Keratinocyte (primary cell): ENCODE measurements around the gene CCER1. TPM values are rescaled to one million over a fixed set of nuclear protein-coding genes. Genes with fewer than 3 reads are reported as not detected.

Source experiments
- DNase-seq: peaks from one replicate; pipeline ENCODE4 v3.0.0-alpha.2; 2011; ENCODE audit warnings: low read depth, missing footprints, low spot score
- FAIRE-seq: peaks from 2 replicates; lab custom pipeline; 2011; peaks lifted over from hg19 to GRCh38; lab: Jason Lieb, UNC
- H2AFZ ChIP-seq: 2 replicates; pipeline ENCODE4 v1.6.0; 2012; ENCODE audit warnings: low read length, control low read depth, inconsistent platforms; ENCODE audit not compliant: control insufficient read depth
- H3K27ac ChIP-seq: 2 replicates; pipeline ENCODE4 v1.5.1; 2011; ENCODE audit warnings: low read length; ENCODE audit not compliant: control insufficient read depth, insufficient read depth
- H3K27me3 ChIP-seq: 3 replicates; pipeline ENCODE4 v1.6.0; 2011; ENCODE audit warnings: low read length; ENCODE audit not compliant: control insufficient read depth, insufficient read depth; ENCODE audit errors: extremely low read depth
- H3K36me3 ChIP-seq, 2 experiments: 2 replicates in 1 of 2; 3 replicates in 1 of 2; pipeline ENCODE4 v1.5.1; 2011; ENCODE audit warnings: low read length in 2 of 2, mild to moderate bottlenecking in 1 of 2; ENCODE audit not compliant: control insufficient read depth in 2 of 2, insufficient read depth in 2 of 2; ENCODE audit errors: extremely low read depth in 1 of 2
- H3K4me1 ChIP-seq: 3 replicates; pipeline ENCODE4 v1.5.1; 2011; ENCODE audit warnings: low read length; ENCODE audit not compliant: control insufficient read depth, insufficient read depth; ENCODE audit errors: extremely low read depth
- H3K4me2 ChIP-seq: 3 replicates; pipeline ENCODE4 v1.6.0; 2011; ENCODE audit warnings: low read depth, low read length; ENCODE audit not compliant: control insufficient read depth, insufficient read depth; ENCODE audit errors: extremely low read depth
- H3K4me3 ChIP-seq, 3 experiments: fragments of 200-600 bp in 1 of 3; sonication (generic) in 1 of 3; 2 replicates in 2 of 3; 3 replicates in 1 of 3; pipeline ENCODE4 v1.5.1; 2011 to 2016; ENCODE audit warnings: low read length in 3 of 3, mild to moderate bottlenecking in 3 of 3, control low read depth in 2 of 3, inconsistent platforms in 1 of 3, low read depth in 1 of 3, mixed read lengths in 1 of 3, mixed run types in 1 of 3, moderate library complexity in 1 of 3; ENCODE audit not compliant: control insufficient read depth in 2 of 3, insufficient read depth in 2 of 3; ENCODE audit errors: extremely low read depth in 1 of 3
- H3K79me2 ChIP-seq: 2 replicates; pipeline ENCODE4 v1.6.0; 2012; ENCODE audit warnings: low read length; ENCODE audit not compliant: control insufficient read depth, insufficient read depth
- H3K9ac ChIP-seq: 3 replicates; pipeline ENCODE4 v1.6.0; 2011; ENCODE audit warnings: low read length; ENCODE audit not compliant: control insufficient read depth, insufficient read depth; ENCODE audit errors: extremely low read depth
- H3K9me1 ChIP-seq: 3 replicates; pipeline ENCODE4 v1.6.0; 2011; ENCODE audit warnings: low read length; ENCODE audit not compliant: control insufficient read depth, insufficient read depth; ENCODE audit errors: extremely low read depth
- H3K9me3 ChIP-seq: 2 replicates; pipeline ENCODE4 v1.5.1; 2012; ENCODE audit warnings: low read depth, low read length; ENCODE audit not compliant: control insufficient read depth
- H4K20me1 ChIP-seq: 3 replicates; pipeline ENCODE4 v1.6.0; 2011; ENCODE audit warnings: low read length; ENCODE audit not compliant: control insufficient read depth, insufficient read depth; ENCODE audit errors: extremely low read depth
- CTCF ChIP-seq, 3 experiments: IDR thresholded peaks in 1 of 3; conservative IDR thresholded peaks in 1 of 3; optimal IDR thresholded peaks in 1 of 3; 2 replicates in 2 of 3; 3 replicates in 1 of 3; pipeline versions ENCODE3 to v1.5.1; 2011; ENCODE audit warnings: low read length in 3 of 3, mild to moderate bottlenecking in 3 of 3, moderate library complexity in 2 of 3, control low read depth in 1 of 3, inconsistent platforms in 1 of 3; ENCODE audit not compliant: insufficient read depth in 2 of 3; ENCODE audit errors: extremely low read depth in 1 of 3
- EZH2 ChIP-seq: IDR thresholded peaks from one replicate; pipeline ENCODE4 v1.6.1; 2012; ENCODE audit warnings: inconsistent platforms, mild to moderate bottlenecking, low read length, moderate library complexity
- dilution Hi-C: fragments of 300-500 bp; cut with MboI; formaldehyde crosslinking; loops from one replicate; pipeline ENCODE4 v1.7.0; 2020; ENCODE audit warnings: low sequenced_read_pairs; ENCODE audit not compliant: extremely low pct_ligation_motif_present
- polyA plus RNA-seq, 5 experiments: library from polyadenylated mRNA; depleted of rRNA in 3 of 5; stranded (reverse) in 3 of 5; stranded (forward) in 1 of 5; unstranded in 1 of 5; fragments of >200 nt; gene quantifications; 1 replicate in 1 of 5; 2 replicates in 3 of 5; 3 replicates in 1 of 5; pipeline versions ENCODE4 v1.2.1 to v1.2.3, GENCODE V29; 2011 to 2012; ENCODE audit warnings: missing spikeins in 2 of 5, low read depth in 1 of 5, low replicate concordance in 1 of 5

Gene CCER1
- polyA plus RNA-seq, 1 donor (not counting 4 experiments of a cell fraction or from before 2014, with no cell fraction given) = not detected

- no peaks in the 10 kb centered on the region for H3K79me2 ChIP-seq
- H3K4me2 ChIP-seq = no peak overlapping the region
- no peaks in the 10 kb centered on the region for H4K20me1 ChIP-seq
- no peak overlapping the region for H2AFZ ChIP-seq
- no peak overlapping the region for H3K4me3 ChIP-seq
- peaks cover 5% of the 10 kb centered on the region for H3K4me1 ChIP-seq
- H3K9me3 ChIP-seq = no peaks in the 10 kb centered on the region
- H3K9ac ChIP-seq = no peak overlapping the region
- DNase-seq (no peak), FAIRE-seq (peak; percentile 26)
- H3K36me3 ChIP-seq = no peaks in the 10 kb centered on the region
- no peaks in the 10 kb centered on the region for H3K9me1 ChIP-seq
- dilution Hi-C loops = no loop called here
- no peak overlapping the region for H3K27ac ChIP-seq
- TF ChIP-seq EZH2 = no peak
- no peak for TF ChIP-seq CTCF (optimal IDR thresholded peaks at IDR 0.05 in 1 of 3, IDR thresholded peaks at IDR 0.05 in 1 of 3, conservative IDR thresholded peaks at IDR 0.05 in 1 of 3; ENCODE audit: extremely low read depth in 1 of 3, insufficient read depth in 2 of 3, low read length in 3 of 3)
- no peaks in the 10 kb centered on the region for H3K27me3 ChIP-seq
These were observed 33.4 kb downstream of the CCER1 start for GRCh38 chr12:90921536-90921935.

DNA sequence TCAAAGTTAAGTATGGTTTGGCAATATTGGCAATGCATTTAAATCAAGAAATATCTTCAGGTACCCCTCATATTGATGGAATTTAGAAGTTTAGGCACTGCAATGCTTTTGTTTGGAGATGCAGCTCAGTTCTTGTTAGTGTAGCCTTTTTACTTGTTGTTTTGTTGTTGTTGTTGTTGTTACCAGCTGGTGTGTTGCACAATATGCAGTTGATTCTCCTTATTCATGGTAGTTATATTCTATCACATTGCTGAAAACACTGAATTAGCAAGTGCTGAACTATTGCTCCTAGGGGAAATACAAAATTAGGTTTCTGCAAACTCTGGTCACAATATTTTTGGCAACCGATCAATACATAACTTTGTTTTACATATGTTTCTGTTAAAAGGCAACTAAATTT lies 34.8 kb downstream of the CCER1 start:
- no peaks in the 10 kb centered on the region for H4K20me1 ChIP-seq
- H2AFZ ChIP-seq = no peak overlapping the region
- H3K9me1 ChIP-seq = no peaks in the 10 kb centered on the region
- H3K27ac ChIP-seq = no peak overlapping the region
- FAIRE-seq = no peak
- TF ChIP-seq CTCF (optimal IDR thresholded peaks at IDR 0.05 in 1 of 3, IDR thresholded peaks at IDR 0.05 in 1 of 3, conservative IDR thresholded peaks at IDR 0.05 in 1 of 3; ENCODE audit: extremely low read depth in 1 of 3, insufficient read depth in 2 of 3, low read length in 3 of 3) (no peak), EZH2 (no peak)
- no peaks in the 10 kb centered on the region for H3K9me3 ChIP-seq
- no peak overlapping the region for H3K4me2 ChIP-seq
- peaks cover 5% of the 10 kb centered on the region for H3K4me1 ChIP-seq
- H3K9ac ChIP-seq = no peak overlapping the region
- DNase-seq = no peak
- no peak overlapping the region for H3K4me3 ChIP-seq
- H3K36me3 ChIP-seq = no peaks in the 10 kb centered on the region
- no peaks in the 10 kb centered on the region for H3K27me3 ChIP-seq
- dilution Hi-C loops = no loop called here
- H3K79me2 ChIP-seq = no peaks in the 10 kb centered on the region
